Measurements from ENCODE around the gene OSBPL8. TPM values are rescaled to one million over a fixed set of nuclear protein-coding genes. Genes with fewer than 3 reads are reported as not detected.

OSBPL8 gene
- total RNA-seq, 1 experiment from 2014 or later = 71.1 TPM

GRCh38 chr12:76360316-76360715 lies 199.3 kb downstream of the OSBPL8 start:
- ChIA-PET CTCF (no interaction called here), POLR2A (interaction anchor here (1.0 kb wide), 1 partner anchor 199 kb away, joined by 3 read pairs; the partner anchor contains the start of gene OSBPL8)
- DNase-seq (ENCODE audit: unreplicated experiment) = no peak
- BruUV-seq (replicated peaks) = no TSS peak
- Mint-ChIP-seq H3K4me1 (ENCODE audit: insufficient read depth, unreplicated experiment) (no peaks in the 10 kb centered on the region), H3K27me3 (ENCODE audit: insufficient read depth, unreplicated experiment) (no peaks in the 10 kb centered on the region), H3K27ac (ENCODE audit: low read depth, unreplicated experiment) (no peak overlapping the region), H3K4me3 (ENCODE audit: unreplicated experiment) (no peak overlapping the region), H3K36me3 (ENCODE audit: insufficient read depth, unreplicated experiment) (peaks cover 33% of the 10 kb centered on the region), H3K9me3 (ENCODE audit: unreplicated experiment) (no peaks in the 10 kb centered on the region)
- no peak for TF ChIP-seq CTCF (IDR thresholded peaks at IDR 0.05; ENCODE audit: unreplicated experiment)
- intact Hi-C loops (cut with micrococcal nuclease) = no loop called here

GRCh38 chr12:76356071-76356470 lies 203.5 kb downstream of the OSBPL8 start:
- ChIA-PET POLR2A (interaction anchor here (1.3 kb wide), 1 partner anchor 8 kb away, joined by 6 read pairs; the partner anchor contains the start of gene BBS10), CTCF (interaction anchor here (0.6 to 1.5 kb wide), 2 partner anchors 100 to 197 kb away, joined by 3 read pairs; no protein-coding TSS in a partner anchor)
- intact Hi-C loops (cut with micrococcal nuclease) = no loop called here
- BruUV-seq (replicated peaks) = no TSS peak
- Mint-ChIP-seq H3K9me3 (ENCODE audit: unreplicated experiment) (no peaks in the 10 kb centered on the region), H3K27me3 (ENCODE audit: insufficient read depth, unreplicated experiment) (no peaks in the 10 kb centered on the region), H3K36me3 (ENCODE audit: insufficient read depth, unreplicated experiment) (peaks cover 24% of the 10 kb centered on the region), H3K4me3 (ENCODE audit: unreplicated experiment) (no peak overlapping the region), H3K4me1 (ENCODE audit: insufficient read depth, unreplicated experiment) (no peaks in the 10 kb centered on the region), H3K27ac (ENCODE audit: low read depth, unreplicated experiment) (no peak overlapping the region)
- TF ChIP-seq CTCF (IDR thresholded peaks at IDR 0.05; ENCODE audit: unreplicated experiment) = no peak
- DNase-seq (ENCODE audit: unreplicated experiment) = no peak

- H3K4me1 Mint-ChIP-seq (ENCODE audit: insufficient read depth, unreplicated experiment) = peaks cover 17% of the 10 kb centered on the region
- POLR2A ChIA-PET = interaction anchor here (0.6 to 3.5 kb wide), 34 partner anchors 8 to 837 kb away, joined by 3 to 56 read pairs (median 4); partner anchors contain the start of genes KRR1, NAP1L1, OSBPL8 and PHLDA1
- peak; percentile 40 for TF ChIP-seq CTCF (IDR thresholded peaks at IDR 0.05; ENCODE audit: unreplicated experiment)
- peak within 1 kb of the TSS; percentile 39 for H3K27ac Mint-ChIP-seq (ENCODE audit: low read depth, unreplicated experiment)
- peak within 1 kb of the TSS; percentile 86 for H3K4me3 Mint-ChIP-seq (ENCODE audit: unreplicated experiment)
- peak; percentile 92 for DNase-seq (ENCODE audit: unreplicated experiment)
- no peaks in the 10 kb centered on the region for H3K9me3 Mint-ChIP-seq (ENCODE audit: unreplicated experiment)
- CTCF ChIA-PET = interaction anchor here (0.6 to 2.8 kb wide), 42 partner anchors 10 to 825 kb away, joined by 3 to 33 read pairs (median 3); partner anchors contain the start of gene OSBPL8
- intact Hi-C loops (cut with micrococcal nuclease) = loop anchor here (1.0 to 5.0 kb wide), 6 partner anchors 107 to 528 kb away; partner anchors contain the start of genes OSBPL8 and PHLDA1
- peaks cover 12% of the 10 kb centered on the region for H3K36me3 Mint-ChIP-seq (ENCODE audit: insufficient read depth, unreplicated experiment)
- TSS peak; percentile 93 for BruUV-seq (replicated peaks)
- no peaks in the 10 kb centered on the region for H3K27me3 Mint-ChIP-seq (ENCODE audit: insufficient read depth, unreplicated experiment)
These were observed 211.3 kb downstream of the OSBPL8 start, which contains the start of gene BBS10 for GRCh38 chr12:76348079-76348901. Gene BBS10 (minus strand): TSS chr12:76348415. CDS start chr12:76348358, 57 bp downstream.
